H9 (cell line): ENCODE measurements around the gene ARFGEF2. TPM values are rescaled to one million over a fixed set of nuclear protein-coding genes. Genes with fewer than 3 reads are reported as not detected.

ENCODE experiments used
- DNase-seq: peaks from one replicate; pipeline ENCODE4 v3.0.0-alpha.2; 2017
- H2AFZ ChIP-seq: one replicate; pipeline ENCODE4 v1.6.1; 2013; ENCODE audit warnings: mild to moderate bottlenecking, low read length, control low read depth, moderate library complexity
- H2AK5ac ChIP-seq: 2 replicates; pipeline ENCODE4 v1.6.1; 2013; ENCODE audit warnings: low read length, control low read depth, mixed read lengths; ENCODE audit not compliant: insufficient read length
- H2BK120ac ChIP-seq: one replicate; pipeline ENCODE4 v1.6.1; 2013; ENCODE audit warnings: low read depth, mild to moderate bottlenecking, low read length, control low read depth, inconsistent platforms; ENCODE audit not compliant: poor library complexity, severe bottlenecking
- H2BK12ac ChIP-seq: 2 replicates; pipeline ENCODE4 v1.6.1; 2013; ENCODE audit warnings: low read length, control low read depth, mixed read lengths, low read depth; ENCODE audit not compliant: insufficient read length
- H2BK15ac ChIP-seq: 2 replicates; pipeline ENCODE4 v1.6.1; 2013; ENCODE audit warnings: low read depth, low read length, control low read depth
- H2BK20ac ChIP-seq: one replicate; pipeline ENCODE4 v1.6.1; 2013; ENCODE audit warnings: low read depth, mild to moderate bottlenecking, low read length, control low read depth, inconsistent platforms; ENCODE audit not compliant: poor library complexity, severe bottlenecking
- H2BK5ac ChIP-seq: 2 replicates; pipeline ENCODE4 v1.6.1; 2013; ENCODE audit warnings: low read length, control low read depth, mixed read lengths; ENCODE audit not compliant: insufficient read length
- H3K14ac ChIP-seq: 2 replicates; pipeline ENCODE4 v1.6.1; 2013; ENCODE audit warnings: low read length, control low read depth; ENCODE audit not compliant: insufficient read depth
- H3K18ac ChIP-seq: 2 replicates; pipeline ENCODE4 v1.6.1; 2013; ENCODE audit warnings: low read depth, mild to moderate bottlenecking, mixed read lengths, low read length, control low read depth; ENCODE audit not compliant: insufficient read length
- H3K23ac ChIP-seq: 2 replicates; pipeline ENCODE4 v1.6.1; 2013; ENCODE audit warnings: low read length, control low read depth, mixed read lengths, low read depth; ENCODE audit not compliant: insufficient read length
- H3K23me2 ChIP-seq: 2 replicates; pipeline ENCODE4 v1.6.1; 2013; ENCODE audit warnings: low read depth, mild to moderate bottlenecking, mixed read lengths, low read length, control low read depth; ENCODE audit not compliant: insufficient read length, poor library complexity, severe bottlenecking
- H3K27ac ChIP-seq: 2 replicates; pipeline ENCODE4 v1.5.1; 2013; ENCODE audit warnings: low read length, control low read depth, mixed read lengths, low read depth; ENCODE audit not compliant: insufficient read length
- H3K27me3 ChIP-seq: 2 replicates; pipeline ENCODE4 v1.6.1; 2013; ENCODE audit warnings: low read length, control low read depth, inconsistent platforms; ENCODE audit not compliant: insufficient read depth
- H3K4ac ChIP-seq: 2 replicates; pipeline ENCODE4 v1.6.1; 2013; ENCODE audit warnings: low read depth, mild to moderate bottlenecking, control low read depth, inconsistent platforms, low read length, moderate library complexity
- H3K4me1 ChIP-seq: 2 replicates; pipeline ENCODE4 v1.6.1; 2013; ENCODE audit warnings: low read length, control low read depth, inconsistent platforms; ENCODE audit not compliant: insufficient read depth
- H3K4me2 ChIP-seq: 2 replicates; pipeline ENCODE4 v1.6.1; 2013; ENCODE audit warnings: low read length, control low read depth, mixed read lengths; ENCODE audit not compliant: insufficient read length, insufficient read depth
- H3K56ac ChIP-seq: 2 replicates; pipeline ENCODE4 v1.6.1; 2013; ENCODE audit warnings: low read depth, mild to moderate bottlenecking, mixed read lengths, low read length, control low read depth; ENCODE audit not compliant: insufficient read length
- H3K79me1 ChIP-seq: 2 replicates; pipeline ENCODE4 v1.6.1; 2013; ENCODE audit warnings: low read depth, mild to moderate bottlenecking, moderate library complexity, low read length, control low read depth, inconsistent platforms; ENCODE audit not compliant: insufficient read depth, poor library complexity, severe bottlenecking
- H3K79me2 ChIP-seq: 2 replicates; pipeline ENCODE4 v1.6.1; 2013; ENCODE audit warnings: low read length, control low read depth, inconsistent platforms; ENCODE audit not compliant: insufficient read depth
- H3K9ac ChIP-seq: 2 replicates; pipeline ENCODE4 v1.6.1; 2013; ENCODE audit warnings: low read length, control low read depth, mixed read lengths; ENCODE audit not compliant: insufficient read length; ENCODE audit errors: extremely low read depth
- H3K9me3 ChIP-seq: one replicate; pipeline ENCODE4 v1.6.1; 2013; ENCODE audit warnings: low read depth, low read length, inconsistent platforms; ENCODE audit not compliant: control insufficient read depth
- H3T11ph ChIP-seq: one replicate; pipeline ENCODE4 v1.6.1; 2013; ENCODE audit warnings: mild to moderate bottlenecking, low read length, control low read depth, inconsistent platforms
- H4K20me1 ChIP-seq: one replicate; pipeline ENCODE4 v1.6.1; 2013; ENCODE audit not compliant: control insufficient read depth, insufficient read length, insufficient read depth
- H4K5ac ChIP-seq: 2 replicates; pipeline ENCODE4 v1.6.1; 2013; ENCODE audit warnings: low read depth, mild to moderate bottlenecking, mixed read lengths, low read length, control low read depth; ENCODE audit not compliant: insufficient read length
- H4K8ac ChIP-seq: replicated peaks from 2 replicates; pipeline ENCODE4 v1.6.1; 2013; ENCODE audit warnings: low read length, control low read depth, mixed read lengths, low read depth; ENCODE audit not compliant: insufficient read length
- H4K91ac ChIP-seq: 2 replicates; pipeline ENCODE4 v1.6.1; 2013; ENCODE audit warnings: low read depth, mild to moderate bottlenecking, moderate library complexity, mixed read lengths, low read length, control low read depth; ENCODE audit not compliant: insufficient read length
- H3K27ac Mint-ChIP-seq, 3 experiments: 2 replicates in 2 of 3; 3 replicates in 1 of 3; pipeline ENCODE4 v1.8.0; 2020 to 2021; ENCODE audit warnings: mixed read lengths in 3 of 3, mild to moderate bottlenecking in 1 of 3, moderate library complexity in 1 of 3
- H3K27me3 Mint-ChIP-seq: 2 replicates; pipeline ENCODE4 v1.8.0; 2021; ENCODE audit warnings: low read depth, mild to moderate bottlenecking, moderate library complexity, mixed read lengths
- H3K36me3 Mint-ChIP-seq, 3 experiments: 2 replicates in 2 of 3; 3 replicates in 1 of 3; pipeline ENCODE4 v1.8.0; 2020 to 2021; ENCODE audit warnings: low read depth in 3 of 3, mixed read lengths in 3 of 3; ENCODE audit not compliant: insufficient read depth in 1 of 3
- H3K4me1 Mint-ChIP-seq, 2 experiments: 2 replicates each; pipeline ENCODE4 v1.8.0; 2020; ENCODE audit warnings: mixed read lengths in 2 of 2
- H3K4me3 Mint-ChIP-seq, 2 experiments: 2 replicates in 1 of 2; 3 replicates in 1 of 2; pipeline ENCODE4 v1.8.0; 2020 to 2021; ENCODE audit warnings: mild to moderate bottlenecking in 2 of 2, mixed read lengths in 2 of 2, moderate library complexity in 1 of 2
- H3K9me3 Mint-ChIP-seq, 2 experiments: 2 replicates in 1 of 2; 3 replicates in 1 of 2; pipeline ENCODE4 v1.8.0; 2020; ENCODE audit warnings: mild to moderate bottlenecking in 2 of 2, mixed read lengths in 2 of 2, moderate library complexity in 1 of 2
- CTCF ChIP-seq: fragments of 200-600 bp; sonication (generic); conservative IDR thresholded peaks from 3 replicates; pipeline ENCODE4 v1.8.0; 2021; ENCODE audit warnings: antibody characterized with exemption, mild to moderate bottlenecking
- WGBS: extraction: QIAGEN DNeasy Blood & Tissue Kit; methylation state at CpG from one replicate; pipeline ENCODE4 v1.1.7; 2013; ENCODE audit warnings: missing lambda C conversion rate, low lambda C conversion rate, mixed read lengths; ENCODE audit not compliant: insufficient read length; ENCODE audit errors: extremely low coverage; 5-methylcytosine and 5-hydroxymethylcytosine counted together
- total RNA-seq: library from RNA; stranded (reverse); gene quantifications from 2 replicates; pipeline ENCODE4 v1.2.1, GENCODE V29; 2021

The ARFGEF2 gene
- total RNA-seq, 1 experiment from 2014 or later = 16.6 TPM

GRCh38 chr20:48904566-48905296 is 16.8 kb upstream of the ARFGEF2 start:
- H2AFZ ChIP-seq = peak overlapping the region; percentile 25
- no peak overlapping the region for H2BK12ac ChIP-seq
- H3K27me3 ChIP-seq = no peaks in the 10 kb centered on the region
- H3K23ac ChIP-seq = no peak overlapping the region
- no peaks in the 10 kb centered on the region for H3K23me2 ChIP-seq
- H3K4ac ChIP-seq = no peak overlapping the region
- no peak overlapping the region for H2BK120ac ChIP-seq
- peak overlapping the region; percentile 6 to 61 for H3K4me3 Mint-ChIP-seq
- H2BK20ac ChIP-seq = no peak overlapping the region
- no peak overlapping the region for H2AK5ac ChIP-seq
- H4K8ac ChIP-seq = no peak overlapping the region
- no peak overlapping the region for H3K9ac ChIP-seq
- H3T11ph ChIP-seq = no peak overlapping the region
- H3K18ac ChIP-seq = no peak overlapping the region
- H3K4me2 ChIP-seq = peak overlapping the region; percentile 35
- H3K36me3 Mint-ChIP-seq = peaks cover 0 to 4% (median 0%) of the 10 kb centered on the region in 3 experiments; a peak in 1 of 7 replicates
- peak; percentile 64 for DNase-seq
- no peak overlapping the region for H4K5ac ChIP-seq
- H3K56ac ChIP-seq = no peak overlapping the region
- H3K79me1 ChIP-seq = no peaks in the 10 kb centered on the region
- H2BK5ac ChIP-seq = no peak overlapping the region
- no peak overlapping the region for H4K91ac ChIP-seq
- no peaks in the 10 kb centered on the region for H3K79me2 ChIP-seq
- H4K20me1 ChIP-seq = no peaks in the 10 kb centered on the region
- H3K4me1 Mint-ChIP-seq = peaks cover 7 to 11% of the 10 kb centered on the region in 2 experiments
- peak; percentile 87 for TF ChIP-seq CTCF
- H3K27ac ChIP-seq = no peak overlapping the region
- peaks cover 22% of the 10 kb centered on the region for H3K27me3 Mint-ChIP-seq
- H2BK15ac ChIP-seq = no peak overlapping the region
- H3K9me3 ChIP-seq = peaks cover 5% of the 10 kb centered on the region
- WGBS = no CpG with 5 or more reads among the region's 11 CpGs
- H3K9me3 Mint-ChIP-seq = peaks cover 9 to 10% of the 10 kb centered on the region in 2 experiments; a peak in 3 of 5 replicates
- H3K14ac ChIP-seq = no peak overlapping the region
- H3K4me1 ChIP-seq = peaks cover 4% of the 10 kb centered on the region; the same call in 1 of the 2 replicates
- H3K27ac Mint-ChIP-seq = peak overlapping the region in 2 of 3 experiments; percentile 15 to 74; a peak in 1 of 7 replicates
